GM21723 (cell line): ENCODE measurements around the gene REXO5.
A peak's percentile ranks its signal among the peaks of the same experiment; 100 is the strongest.

Experiments used
- ATAC-seq: cut with Tn5 transposase; IDR thresholded peaks from one replicate; pipeline ENCODE4 v1.9.1; 2021; ENCODE audit warnings: mild to moderate bottlenecking, moderate library complexity; ENCODE audit not compliant: unreplicated experiment

The REXO5 gene

GRCh38 chr16:20801278-20801677 is 5.0 kb upstream of the REXO5 start:
- no peak for ATAC-seq

DNA sequence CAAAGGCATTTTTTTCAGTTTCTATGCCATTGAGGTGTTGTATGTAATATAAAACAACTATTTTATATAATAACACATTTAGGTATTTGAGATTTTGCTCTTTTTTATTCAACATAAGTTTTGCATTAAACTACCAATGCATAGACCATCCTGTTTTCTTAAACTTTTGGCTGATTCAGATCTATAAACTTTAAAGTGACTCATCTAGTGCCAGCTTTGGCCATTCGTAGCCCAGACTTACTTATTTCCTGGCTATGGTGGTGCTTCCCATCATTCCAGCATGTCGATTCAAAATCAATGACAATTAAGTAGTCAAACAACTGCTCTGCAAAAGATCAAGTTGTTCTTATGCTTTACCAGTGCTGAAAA is 3.2 kb upstream of the REXO5 start:
- ATAC-seq = no peak

DNA sequence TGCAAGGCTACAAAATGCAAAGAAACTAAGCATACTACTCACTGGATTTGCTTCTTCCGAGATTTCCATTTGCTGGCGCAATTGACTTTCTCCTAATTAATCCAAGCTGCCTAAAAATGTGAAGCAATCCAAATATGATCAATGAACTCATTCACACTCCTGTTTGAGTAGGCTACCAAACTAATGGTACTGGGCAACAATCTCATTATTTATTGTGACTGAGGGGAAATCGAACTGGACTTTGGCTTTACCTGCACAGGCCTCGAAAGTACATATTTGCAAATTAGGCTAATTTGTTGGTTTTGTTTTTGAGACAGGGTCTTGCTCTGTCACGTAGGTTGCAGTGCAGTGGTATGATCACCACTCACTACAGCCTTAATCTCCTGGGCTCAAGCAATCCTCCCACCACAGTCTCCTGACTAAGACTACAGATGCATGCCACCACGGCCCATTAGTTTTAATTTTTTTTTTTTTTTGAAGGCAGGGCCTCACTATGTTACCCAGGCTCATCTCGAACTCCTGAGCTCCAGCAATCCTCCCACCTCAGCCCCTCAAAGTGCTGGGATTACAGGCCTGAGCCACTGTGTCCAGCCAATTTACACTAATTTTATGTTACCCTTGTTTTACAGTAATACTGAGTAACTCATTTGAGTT is 2.6 kb upstream of the REXO5 start:
- no peak for ATAC-seq

- ATAC-seq = peak; percentile 30
Observed at GRCh38 chr16:20805684-20806167, 601 bp upstream of the REXO5 start.

DNA sequence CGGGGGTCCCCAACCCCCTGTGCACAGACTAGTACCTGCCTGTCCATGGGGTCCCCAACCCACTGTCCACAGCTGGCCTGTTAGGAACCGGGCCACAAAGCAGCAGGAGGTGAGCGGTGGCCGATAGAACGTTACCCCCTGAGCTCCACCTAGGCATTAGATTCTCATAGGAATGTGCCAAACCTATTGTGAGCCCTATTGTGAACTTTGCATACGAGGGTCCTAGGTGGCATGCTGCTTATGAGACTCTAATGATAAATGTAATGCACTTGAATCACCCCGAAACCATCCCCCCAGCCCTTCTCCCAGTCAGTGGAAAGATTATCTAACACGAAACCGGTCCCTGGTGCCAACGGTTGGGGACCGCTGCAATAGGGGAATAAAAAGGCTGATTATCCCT is 1.5 kb downstream of the REXO5 start:
- ATAC-seq = no peak

- no peak for ATAC-seq
Observed at GRCh38 chr16:20811889-20812439, 5.6 kb downstream of the REXO5 start.

GRCh38 chr16:20812510-20812909 is 6.2 kb downstream of the REXO5 start:
- no peak for ATAC-seq

- ATAC-seq = no peak
Observed at GRCh38 chr16:20814784-20815183, 8.5 kb downstream of the REXO5 start.

- ATAC-seq = no peak
Observed at GRCh38 chr16:20818929-20819585, 12.7 kb downstream of the REXO5 start.

- ATAC-seq = no peak
Observed at GRCh38 chr16:20821682-20822081, 15.4 kb downstream of the REXO5 start.

DNA sequence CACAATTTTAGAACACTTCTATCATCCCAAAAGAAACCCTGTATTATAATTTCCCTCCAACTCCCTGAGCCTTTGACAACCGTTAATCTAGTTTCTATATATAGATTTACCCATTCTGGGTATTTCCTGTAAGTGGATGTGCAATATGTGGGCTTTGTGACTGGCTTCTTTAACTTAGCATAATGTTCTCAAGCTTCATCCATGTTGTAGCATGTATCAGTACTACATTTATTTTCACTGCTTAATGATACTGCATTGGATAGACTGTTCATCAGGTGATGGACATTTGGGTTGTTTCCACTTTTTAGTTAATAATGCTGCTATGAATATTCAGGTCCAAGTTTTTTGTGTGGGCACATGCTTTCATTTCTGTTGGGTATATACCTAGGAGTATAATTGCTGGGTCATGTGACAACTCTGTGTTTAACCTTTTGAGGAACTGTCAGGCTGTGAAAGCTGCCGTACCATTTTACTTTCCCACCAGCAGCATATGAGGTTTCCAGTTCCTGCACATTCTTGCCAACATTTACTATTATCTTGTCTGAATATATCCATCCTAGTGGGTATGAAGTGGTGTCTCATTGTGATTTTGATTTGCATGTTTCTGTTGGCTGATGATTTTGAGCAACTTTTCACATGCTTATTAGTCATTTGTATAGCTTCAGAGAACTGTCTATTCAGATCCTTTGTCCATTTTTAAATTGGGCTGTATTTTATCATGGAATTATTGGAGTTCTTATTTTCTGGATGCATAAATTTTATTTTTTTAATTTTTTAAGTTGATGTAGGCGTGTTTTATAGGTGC is 16.4 kb downstream of the REXO5 start:
- ATAC-seq = no peak

- no peak for ATAC-seq
Observed at GRCh38 chr16:20826039-20826566, 19.8 kb downstream of the REXO5 start.

GRCh38 chr16:20829536-20829935 is 23.2 kb downstream of the REXO5 start:
- no peak for ATAC-seq

GRCh38 chr16:20830372-20830771 is 24.0 kb downstream of the REXO5 start:
- no peak for ATAC-seq

- ATAC-seq = no peak
Observed at GRCh38 chr16:20833086-20833485, 26.8 kb downstream of the REXO5 start.

- no peak for ATAC-seq
Observed at GRCh38 chr16:20838240-20838639, 31.9 kb downstream of the REXO5 start.

- ATAC-seq = no peak
Observed at GRCh38 chr16:20839504-20839903, 33.2 kb downstream of the REXO5 start.

DNA sequence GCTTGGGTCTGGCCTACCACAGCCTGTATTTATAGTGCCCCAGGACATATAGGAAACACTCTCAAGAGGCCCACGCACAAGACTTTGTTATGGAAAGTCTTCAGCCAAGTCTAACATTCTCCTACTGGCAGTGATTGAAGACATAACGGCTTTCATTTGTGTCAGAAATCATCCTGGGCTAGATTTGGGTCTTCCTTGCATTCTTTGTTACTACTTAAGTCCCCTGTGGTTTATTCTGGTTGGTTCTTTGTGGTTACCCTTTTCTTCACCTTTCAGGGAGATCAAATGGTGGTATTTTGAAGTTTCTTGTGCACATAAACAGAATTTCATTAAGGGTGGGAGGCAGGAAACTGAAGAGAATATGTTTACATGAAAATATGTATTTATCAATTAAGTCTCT is 37.7 kb downstream of the REXO5 start:
- ATAC-seq = no peak

- ATAC-seq = no peak
Observed at GRCh38 chr16:20844588-20844987, 38.3 kb downstream of the REXO5 start.

DNA sequence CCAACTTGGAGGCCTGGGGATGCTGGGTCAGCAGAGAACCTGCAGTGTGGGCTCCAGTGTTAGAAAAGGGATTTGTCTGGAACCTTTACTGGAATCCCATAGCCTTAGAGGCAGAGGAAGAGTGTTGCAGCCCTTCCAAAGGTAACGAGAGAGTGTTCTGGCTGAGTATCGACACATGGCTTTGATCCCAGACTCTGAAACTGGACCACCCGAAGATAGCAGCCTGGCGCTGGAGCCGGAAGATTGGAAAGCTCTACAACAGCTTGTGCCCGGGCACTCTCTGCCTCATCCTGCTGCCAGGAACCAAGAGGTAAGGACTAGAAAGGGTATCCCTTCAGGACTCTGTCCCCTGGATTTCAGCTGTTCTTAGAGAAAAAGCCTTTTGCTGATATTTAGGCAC is 39.7 kb downstream of the REXO5 start:
- ATAC-seq = no peak

DNA sequence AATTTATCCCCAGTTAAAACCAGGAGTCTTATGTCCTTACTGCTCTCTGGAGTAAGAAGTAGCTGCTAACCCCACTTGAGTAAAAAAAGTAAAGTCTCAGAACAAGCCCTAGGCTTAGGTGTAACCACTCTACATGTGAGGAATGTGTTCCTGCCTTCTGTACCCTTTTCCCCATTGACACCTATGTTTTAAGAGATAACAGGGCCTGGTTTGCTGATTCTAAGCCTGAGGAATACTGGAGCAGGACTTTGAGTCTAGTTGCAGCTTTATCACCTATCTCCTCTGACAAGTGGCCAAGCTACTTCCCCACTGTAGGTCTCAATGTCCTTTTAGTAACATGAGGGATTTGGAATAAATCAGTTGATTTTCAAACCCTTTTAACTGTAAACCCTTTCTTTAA is 40.2 kb downstream of the REXO5 start:
- ATAC-seq = no peak
